ENCODE measurements around the gene XXYLT1.

Gene XXYLT1

GRCh38 chr3:195178124-195178910 is 92.6 kb downstream of the XXYLT1 start:
- H3K4me3 ChIP-seq (ENCODE audit: low read length), result no peak overlapping the region
- no peak for DNase-seq (ENCODE audit: low read depth)
- TF ChIP-seq CTCF (IDR thresholded peaks at IDR 0.05; ENCODE audit: insufficient read depth, low read depth, low read length, missing control alignments), result no peak

GRCh38 chr3:195177422-195178123 is 93.4 kb downstream of the XXYLT1 start:
- no peak for TF ChIP-seq CTCF (IDR thresholded peaks at IDR 0.05; ENCODE audit: insufficient read depth, low read depth, low read length, missing control alignments)
- DNase-seq (ENCODE audit: low read depth), result no peak
- H3K4me3 ChIP-seq (ENCODE audit: low read length), result no peak overlapping the region

- DNase-seq (ENCODE audit: low read depth), result no peak
- no peak overlapping the region for H3K4me3 ChIP-seq (ENCODE audit: low read length)
- no peak for TF ChIP-seq CTCF (IDR thresholded peaks at IDR 0.05; ENCODE audit: insufficient read depth, low read depth, low read length, missing control alignments)
Observed at GRCh38 chr3:195176776-195177175, 94.2 kb downstream of the XXYLT1 start.

- no peak for TF ChIP-seq CTCF (IDR thresholded peaks at IDR 0.05; ENCODE audit: insufficient read depth, low read depth, low read length, missing control alignments)
- DNase-seq (ENCODE audit: low read depth), result no peak
Observed at GRCh38 chr3:195175476-195176337, 95.3 kb downstream of the XXYLT1 start.

GRCh38 chr3:195175076-195175475 is 95.9 kb downstream of the XXYLT1 start:
- no peak for DNase-seq (ENCODE audit: low read depth)
- no peak overlapping the region for H3K4me3 ChIP-seq (ENCODE audit: low read length)
- TF ChIP-seq CTCF (IDR thresholded peaks at IDR 0.05; ENCODE audit: insufficient read depth, low read depth, low read length, missing control alignments), result no peak

More at GRCh38 chr3:195175476-195176337, 95.3 kb downstream of the XXYLT1 start:
- no peak overlapping the region for H3K4me3 ChIP-seq (ENCODE audit: low read length)

GRCh38 chr3:195173657-195174056 is 97.3 kb downstream of the XXYLT1 start:
- H3K4me3 ChIP-seq (ENCODE audit: low read length), result no peak overlapping the region
- no peak for DNase-seq (ENCODE audit: low read depth)
- TF ChIP-seq CTCF (IDR thresholded peaks at IDR 0.05; ENCODE audit: insufficient read depth, low read depth, low read length, missing control alignments), result no peak
